T-helper 2 cell (primary cell): Measurements from ENCODE around the gene JPT2.
A peak's percentile ranks its signal among the peaks of the same experiment; 100 is the strongest.

ENCODE experiments used
- DNase-seq, 5 experiments: peaks; one replicate each; pipeline versions ENCODE4 v3.0.0 to v3.0.0-alpha.2; 2012 to 2022
- total RNA-seq, 2 donors: gene quantifications; one replicate each; lab custom pipeline; 2026; lab: John Stamatoyannopoulos, UW

JPT2 gene, protein sequence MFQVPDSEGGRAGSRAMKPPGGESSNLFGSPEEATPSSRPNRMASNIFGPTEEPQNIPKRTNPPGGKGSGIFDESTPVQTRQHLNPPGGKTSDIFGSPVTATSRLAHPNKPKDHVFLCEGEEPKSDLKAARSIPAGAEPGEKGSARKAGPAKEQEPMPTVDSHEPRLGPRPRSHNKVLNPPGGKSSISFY
- total RNA-seq, result 7.5 to 25.9 reads per million in 2 donors

DNA sequence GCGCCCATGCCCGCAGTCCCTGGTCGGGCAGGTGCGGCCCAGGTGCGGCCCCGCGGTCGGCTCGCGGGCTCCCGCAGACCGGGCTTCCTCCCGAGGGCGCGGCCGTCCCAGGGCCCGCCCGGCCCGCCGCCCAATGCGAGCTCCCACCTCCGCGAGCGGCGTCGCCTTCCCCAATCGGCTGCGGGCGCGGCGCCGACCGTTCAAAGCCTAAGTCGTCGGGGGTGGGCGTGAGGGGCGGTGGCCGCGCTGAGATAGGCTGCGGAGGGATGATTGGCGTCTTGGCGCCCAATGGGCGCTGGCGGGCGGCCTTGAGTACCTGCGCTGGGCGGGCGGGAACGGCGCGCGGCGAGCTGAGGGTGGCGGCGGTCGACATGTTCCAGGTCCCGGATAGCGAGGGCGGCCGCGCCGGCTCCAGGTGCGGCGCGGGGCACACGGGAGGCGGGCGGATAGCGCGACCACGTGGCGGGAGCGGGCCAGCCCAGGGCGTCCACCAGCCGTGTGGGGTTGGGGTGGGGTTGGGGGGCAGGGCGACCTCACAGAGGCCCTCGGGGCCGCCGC, at the start of gene JPT2:
JPT2 (plus strand) TSS at position 338 of the 558 bp plus-strand sequence; CDS start at position 372, 34 bp downstream.
- peak; percentile 88 to 98 (median 93) for DNase-seq

DNA sequence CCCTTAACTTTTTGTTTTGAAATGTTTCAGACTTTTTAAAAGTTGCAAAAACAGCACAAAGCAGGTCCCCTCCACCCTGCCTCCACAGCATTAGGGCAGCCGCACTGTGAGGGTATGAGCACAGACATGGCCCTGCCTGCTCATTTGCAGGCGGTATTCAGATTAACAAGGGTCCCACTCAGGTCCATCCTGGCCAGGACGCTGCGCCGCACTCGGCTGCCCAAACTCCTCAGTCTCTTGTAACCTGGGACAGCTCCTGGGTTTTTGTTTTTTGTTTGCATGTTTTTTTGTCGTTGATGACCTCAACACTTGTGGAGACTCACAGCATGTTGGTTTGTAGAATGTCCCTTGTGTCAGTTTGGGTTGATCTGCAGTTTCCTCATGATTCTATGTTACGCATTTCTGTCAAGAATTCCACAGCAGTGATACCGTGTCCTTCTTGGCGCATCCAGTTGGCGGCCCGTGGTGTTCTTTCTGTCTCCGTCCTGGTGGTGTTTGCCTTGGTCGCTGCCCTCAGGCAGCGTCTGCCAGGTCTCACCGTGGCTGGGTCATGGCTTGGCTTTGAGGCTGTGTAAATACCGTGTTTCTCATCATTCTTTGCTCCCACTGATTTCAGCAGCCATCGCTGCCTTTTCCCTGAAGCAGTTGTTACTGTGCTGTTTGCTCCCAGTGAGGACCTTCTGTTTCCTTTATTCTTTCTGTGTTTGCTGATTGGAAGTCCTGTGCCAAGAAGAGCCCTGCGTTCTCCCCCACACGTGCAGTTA, 47.4 kb upstream of the JPT2 start:
- no peak for DNase-seq

- DNase-seq, result no peak
Observed at GRCh38 chr16:1631230-1631629, 46.8 kb upstream of the JPT2 start.

GRCh38 chr16:1631931-1632637, 46.0 kb upstream of the JPT2 start:
- DNase-seq, result no peak

DNA sequence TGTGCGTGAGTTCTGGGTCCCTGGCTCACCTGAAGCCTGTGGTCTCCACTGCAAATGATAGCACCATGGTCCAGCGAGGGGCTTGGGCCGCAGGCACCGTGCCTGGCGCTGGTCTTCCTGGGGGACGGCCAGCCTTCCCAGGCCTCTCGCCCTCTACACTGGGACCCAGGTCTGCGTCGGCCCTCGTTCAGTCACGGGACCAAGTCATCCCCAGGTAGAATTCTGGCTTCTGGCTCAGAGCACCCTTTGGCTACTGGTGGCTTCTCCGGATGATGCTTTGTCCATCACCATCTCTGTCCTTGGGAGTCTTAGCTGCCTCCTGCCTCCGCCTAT, 45.5 kb upstream of the JPT2 start:
- no peak for DNase-seq

DNA sequence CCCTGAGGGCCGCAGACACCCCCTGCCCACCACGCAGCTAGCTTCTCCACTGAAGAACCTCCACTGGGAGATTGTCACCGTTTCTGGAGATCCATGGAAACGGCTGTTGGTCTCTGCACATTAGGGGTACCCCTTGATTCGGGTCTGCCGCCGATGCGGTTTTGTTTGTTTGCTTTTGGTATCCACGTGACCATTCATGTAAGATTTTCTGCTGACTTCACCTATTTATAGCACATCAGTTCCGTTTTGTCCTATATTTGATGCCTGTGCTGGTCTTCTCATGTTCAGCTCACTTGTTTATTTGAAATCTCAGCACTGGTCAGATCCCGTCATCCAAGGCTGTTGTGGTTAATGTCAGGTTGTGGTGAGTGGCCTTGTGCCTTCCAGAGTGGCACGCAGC, 44.8 kb upstream of the JPT2 start:
- no peak for DNase-seq

- DNase-seq, result no peak
Observed at GRCh38 chr16:1634541-1634940, 43.5 kb upstream of the JPT2 start.

DNA sequence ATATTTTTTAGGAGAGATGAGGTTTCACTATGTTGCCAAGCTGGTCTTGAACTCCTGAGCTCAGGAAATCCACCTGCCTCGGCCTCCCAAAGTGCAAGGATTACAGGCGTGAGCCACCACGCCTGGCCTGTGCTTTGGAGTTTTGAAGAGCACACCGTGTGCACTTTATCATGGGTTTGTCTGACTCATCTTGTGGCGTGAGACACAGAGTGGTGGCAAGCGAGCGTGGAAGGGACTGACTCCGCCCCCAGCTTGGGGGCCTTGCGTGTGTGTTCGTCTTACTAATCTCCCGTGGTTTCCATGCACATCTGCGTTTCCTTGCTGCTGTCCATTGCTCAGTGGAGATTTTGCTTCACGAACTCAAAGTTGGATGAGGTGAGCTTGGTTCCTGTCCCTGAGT, 43.0 kb upstream of the JPT2 start:
- no peak for DNase-seq

DNA sequence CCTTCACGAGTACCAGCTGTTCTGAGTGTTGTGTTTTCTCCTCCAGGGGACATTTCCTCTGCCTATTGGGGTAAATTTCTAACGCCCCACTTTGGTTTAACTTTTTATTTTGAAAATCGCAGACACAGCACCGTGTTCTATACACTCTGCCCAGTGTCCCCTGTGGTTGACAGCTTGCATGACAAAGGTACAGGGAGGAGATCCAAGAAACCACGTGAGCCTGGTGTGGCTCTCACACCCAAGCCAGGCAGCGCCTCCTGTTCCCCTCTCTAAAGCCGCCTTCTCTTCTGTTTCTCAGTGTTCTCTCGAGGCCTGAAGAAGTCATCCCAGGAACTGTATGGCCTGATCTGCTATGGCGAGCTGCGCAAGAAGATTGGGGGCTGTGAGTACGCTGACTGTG, 40.6 kb upstream of the JPT2 start:
- no peak for DNase-seq

DNA sequence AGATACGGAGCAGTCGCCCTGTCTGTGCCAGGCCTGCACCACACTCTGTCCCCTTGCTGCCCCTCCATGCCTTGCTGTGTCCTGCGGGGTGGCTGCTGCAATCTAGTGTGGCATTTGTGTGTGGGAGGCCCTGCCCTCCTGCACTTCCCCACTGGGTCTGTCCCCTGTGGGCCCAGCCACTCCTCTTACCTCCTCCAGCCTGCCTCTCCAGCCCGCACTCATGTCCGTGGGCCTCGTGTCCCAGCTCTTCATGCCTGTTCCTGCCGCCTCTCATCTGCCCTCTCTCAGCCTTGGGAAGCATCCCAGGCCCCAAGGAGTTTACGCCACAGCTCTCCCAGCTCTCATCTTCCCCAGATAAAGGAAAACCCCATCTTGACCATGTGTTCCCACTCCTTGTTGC, 39.3 kb upstream of the JPT2 start:
- DNase-seq, result no peak

GRCh38 chr16:1639282-1639681, 38.8 kb upstream of the JPT2 start:
- DNase-seq, result no peak

- DNase-seq, result no peak
Observed at GRCh38 chr16:1639860-1640259, 38.2 kb upstream of the JPT2 start.

DNA sequence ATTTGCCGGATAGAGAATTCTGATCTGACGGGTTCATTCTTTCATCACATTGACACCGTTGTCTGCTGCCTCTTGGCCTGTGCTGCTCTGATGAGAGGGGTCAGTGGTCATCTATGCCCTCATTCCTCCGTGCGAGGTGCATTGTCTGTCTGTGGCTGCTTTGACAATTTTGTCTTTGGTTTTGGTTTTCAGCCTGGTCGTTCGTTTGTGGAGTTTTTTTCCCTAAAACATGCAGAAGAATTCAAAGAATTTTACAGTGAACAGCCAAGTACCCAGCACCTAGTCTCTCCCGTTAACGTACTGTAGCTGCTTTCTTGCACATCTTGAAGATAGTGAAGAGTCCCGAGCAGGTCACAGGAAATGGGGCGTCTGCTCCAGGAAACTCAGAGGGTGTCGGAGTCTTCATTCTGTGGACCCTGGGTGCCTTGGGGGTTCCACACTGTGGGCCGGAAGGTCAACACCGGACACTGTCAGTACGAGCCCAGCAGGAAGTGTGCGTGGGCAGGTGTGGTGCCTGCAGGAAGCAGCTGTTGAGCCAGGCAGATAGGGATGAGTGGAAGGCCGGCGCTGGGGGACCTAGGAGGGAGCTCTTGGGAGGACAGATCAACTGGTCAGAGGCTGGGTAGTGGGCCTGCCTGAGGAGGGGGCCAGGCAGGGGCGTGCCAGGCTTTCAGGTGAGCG, 37.7 kb upstream of the JPT2 start:
- DNase-seq, result no peak

DNA sequence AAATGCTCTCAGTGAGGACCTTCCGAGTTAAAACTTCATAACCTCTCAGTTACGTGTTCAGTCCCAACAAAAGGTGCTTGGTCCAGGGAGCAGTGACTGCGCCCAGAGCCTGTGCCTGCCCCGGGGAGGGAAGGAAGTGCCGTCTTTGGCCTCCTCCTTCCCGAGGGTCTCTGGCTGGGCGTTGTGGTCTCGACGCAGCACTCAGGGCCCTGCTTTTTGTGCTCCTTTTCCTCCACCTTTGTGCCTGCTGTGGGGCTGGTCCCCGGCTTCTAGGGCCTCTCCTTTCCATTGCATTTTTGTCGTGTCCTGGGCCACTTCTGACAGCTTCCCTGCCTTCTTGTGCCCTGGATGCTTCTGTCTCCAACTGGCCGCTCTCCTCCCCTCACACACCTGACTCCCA, 36.8 kb upstream of the JPT2 start:
- no peak for DNase-seq

DNA sequence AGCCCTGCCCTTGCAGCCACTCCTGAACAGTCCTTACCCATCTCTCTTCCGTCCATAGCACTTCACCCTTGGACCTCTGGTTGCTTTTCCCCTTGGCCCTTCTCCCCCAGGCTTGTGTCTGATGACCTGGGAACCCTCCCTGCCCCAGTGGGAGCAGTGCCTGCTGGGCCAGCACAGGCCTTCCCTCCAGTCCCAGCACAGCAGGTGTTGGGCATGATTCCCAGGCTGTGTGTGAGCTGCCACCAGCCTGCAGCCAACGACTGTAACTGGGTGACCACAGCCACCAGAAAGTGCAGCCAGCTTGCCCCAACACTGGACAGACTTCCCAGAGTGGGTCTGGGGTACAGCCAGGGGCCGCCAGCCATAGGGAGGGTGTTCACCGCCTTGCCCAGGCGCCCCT, 35.9 kb upstream of the JPT2 start:
- DNase-seq, result no peak

GRCh38 chr16:1642753-1643152, 35.3 kb upstream of the JPT2 start:
- no peak for DNase-seq

DNA sequence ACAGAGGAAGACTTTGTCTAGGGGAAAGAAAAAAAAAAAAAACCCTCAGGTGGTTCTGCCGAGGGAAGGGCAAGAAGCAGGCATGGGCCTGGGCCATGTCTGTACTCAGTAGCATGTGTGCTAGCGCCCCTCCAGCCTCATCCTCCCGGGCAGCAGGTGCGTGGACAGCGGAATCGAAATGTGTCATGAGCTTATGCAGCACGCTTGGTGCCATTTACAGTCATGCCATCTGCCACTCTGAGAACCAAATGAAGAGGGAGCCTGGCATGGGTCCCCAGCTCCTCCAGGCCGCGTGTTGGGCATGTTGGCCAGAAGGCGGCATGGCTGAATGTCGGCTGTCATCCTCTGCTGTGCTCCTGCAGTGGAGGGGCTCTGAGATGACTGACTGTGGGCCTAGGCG, 34.6 kb upstream of the JPT2 start:
- no peak for DNase-seq

DNA sequence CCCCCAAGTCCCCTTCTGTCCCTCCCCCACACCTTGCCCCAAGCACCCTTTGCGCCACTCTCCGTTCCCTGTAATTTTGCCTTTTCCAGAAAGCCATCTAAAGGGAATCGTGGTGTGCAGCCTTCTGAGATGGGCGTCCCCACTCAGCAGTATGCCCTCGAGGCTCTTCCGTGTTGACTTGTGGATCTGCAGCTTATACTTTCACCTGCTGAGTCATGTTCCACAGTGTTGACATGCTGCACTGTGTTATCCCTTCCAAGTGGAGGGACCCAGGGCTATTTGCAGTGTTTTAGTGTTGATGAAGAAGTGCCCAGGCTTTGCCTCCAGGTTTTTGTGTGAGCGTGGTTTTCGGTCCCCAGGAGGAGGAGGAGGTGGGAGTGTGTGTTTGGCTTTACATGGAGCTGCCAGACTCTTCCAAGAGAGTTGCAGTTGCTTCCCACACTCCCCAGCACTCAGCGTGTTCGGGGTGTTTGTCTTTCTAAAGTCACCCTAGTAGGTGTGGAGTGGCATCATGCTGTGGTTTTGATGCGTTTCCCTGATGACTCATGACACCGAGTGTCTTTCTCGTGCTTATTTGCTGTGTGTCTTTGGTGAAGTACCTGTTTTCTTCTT, 32.1 kb upstream of the JPT2 start:
- DNase-seq, result peak in 2 of 5 experiments; percentile 6 to 69

DNA sequence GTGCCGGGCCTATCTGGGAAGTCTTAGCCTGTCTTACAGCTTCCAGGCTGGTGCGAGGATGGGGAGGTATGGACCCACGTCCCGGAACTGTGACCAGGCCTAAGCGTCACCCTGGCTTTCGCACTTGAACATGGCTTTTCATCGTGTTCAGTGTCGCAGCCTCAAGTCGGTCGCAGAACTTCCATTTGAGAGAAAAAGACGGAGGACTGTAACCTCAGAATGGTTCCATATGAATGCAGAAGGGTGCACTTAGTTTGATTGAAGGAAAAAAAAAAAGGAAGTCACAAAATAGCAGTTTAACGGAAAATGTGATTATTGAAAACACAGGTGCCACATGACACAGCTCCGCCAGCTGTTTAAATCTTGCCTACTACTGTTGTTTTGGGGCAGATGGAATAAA, 30.2 kb upstream of the JPT2 start:
- no peak for DNase-seq

DNA sequence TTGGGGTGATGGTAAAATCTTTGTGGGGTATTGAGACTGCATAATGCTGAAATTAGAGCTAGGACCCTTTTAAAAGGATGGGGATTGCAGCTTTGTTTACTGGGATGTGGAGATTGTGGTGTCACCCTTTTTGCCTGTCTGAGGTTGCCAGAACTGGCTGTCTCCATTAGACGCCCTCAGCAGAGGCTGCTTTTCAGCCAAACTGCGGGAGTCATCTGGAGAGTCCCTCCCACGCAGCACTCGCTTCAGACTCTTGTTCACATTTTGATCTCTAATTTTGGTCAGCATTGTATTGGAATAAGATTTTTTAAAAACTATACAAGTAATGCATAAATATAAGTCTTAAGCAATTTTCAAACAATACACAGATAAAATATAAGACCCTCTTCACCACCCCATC, 27.9 kb upstream of the JPT2 start:
- no peak for DNase-seq

DNA sequence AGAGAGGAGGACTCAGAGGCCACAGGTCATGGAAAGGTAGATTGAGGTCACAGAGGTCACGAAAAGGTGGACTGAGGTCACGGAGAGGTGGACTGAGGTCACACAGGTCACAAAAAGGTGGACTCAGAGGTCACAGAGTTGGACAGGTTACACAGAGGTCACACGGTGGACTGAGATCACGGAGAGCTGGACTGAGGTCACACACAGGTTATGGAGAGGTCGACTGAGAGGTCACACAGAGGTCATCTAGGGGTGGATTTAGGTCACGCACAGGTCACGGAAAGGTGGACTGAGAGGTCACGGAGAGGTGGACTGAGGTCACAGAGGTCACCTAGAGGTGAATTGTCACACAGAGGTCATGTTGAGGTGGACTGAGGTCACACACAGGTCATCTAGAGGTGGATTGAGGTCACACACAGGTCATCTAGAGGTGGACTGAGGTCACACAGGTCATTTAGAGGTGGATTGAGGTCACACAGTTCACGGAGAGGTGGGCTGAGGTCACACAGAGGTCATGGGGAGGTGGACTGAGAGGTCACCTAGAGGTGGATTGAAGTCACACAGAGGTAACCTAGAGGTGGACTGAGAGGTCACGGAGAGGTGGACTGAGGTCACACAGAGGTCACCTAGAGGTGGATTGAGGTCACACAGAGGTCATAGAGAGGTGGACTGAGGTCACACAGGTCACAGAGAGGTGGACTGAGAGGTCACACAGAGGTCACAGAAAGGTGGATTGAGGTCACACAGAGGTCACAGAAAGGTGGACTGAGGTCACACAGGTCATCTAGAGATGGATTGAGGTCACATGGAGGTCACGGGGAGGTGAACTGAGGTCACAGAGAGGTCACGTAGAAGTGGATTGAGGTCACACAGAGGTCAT, 26.7 kb upstream of the JPT2 start:
- peak in 1 of 5 experiments; percentile 13 for DNase-seq

GRCh38 chr16:1651974-1652312, 26.1 kb upstream of the JPT2 start:
- no peak for DNase-seq
